Activated naive CD8-positive, alpha-beta T cell treated with anti-CD3 and anti-CD28 coated beads, Interleukin-2, amount 10 ng/mL, durations not matched to agents 7 days and 5 days (primary cell): ENCODE measurements around the gene PRRX1. TPM values are rescaled to one million over a fixed set of nuclear protein-coding genes. Genes with fewer than 3 reads are reported as not detected.

ENCODE experiments used
- ATAC-seq: fragments of 150-1000 bp; cut with Tn5 transposase; one replicate; pipeline ENCODE4 v1.10.0; 2021; ENCODE audit warnings: low read depth, moderate library complexity
- POLR2A ChIA-PET: fragments of 350-600 bp; sonication (Branson Sonifier 250); formaldehyde crosslinking; loops from one replicate; lab custom pipeline; 2021; ENCODE audit warnings: antibody characterized with exemption; lab: Charles Lee
- DNase-seq: peaks from one replicate; pipeline ENCODE4 v3.0.0; 2021
- H3K27ac Mint-ChIP-seq: one replicate; pipeline ENCODE4 v1.8.0; 2022; ENCODE audit warnings: mild to moderate bottlenecking, mixed read lengths
- H3K27me3 Mint-ChIP-seq: one replicate; pipeline ENCODE4 v1.8.0; 2022; ENCODE audit warnings: mild to moderate bottlenecking, moderate library complexity, mixed read lengths
- H3K36me3 Mint-ChIP-seq: one replicate; pipeline ENCODE4 v1.8.0; 2021; ENCODE audit warnings: mild to moderate bottlenecking, mixed read lengths
- H3K4me1 Mint-ChIP-seq: one replicate; pipeline ENCODE4 v1.8.0; 2021; ENCODE audit warnings: mixed read lengths
- H3K4me3 Mint-ChIP-seq: one replicate; pipeline ENCODE4 v1.8.0; 2022; ENCODE audit warnings: mild to moderate bottlenecking, moderate library complexity, mixed read lengths
- H3K9me3 Mint-ChIP-seq: one replicate; pipeline ENCODE4 v1.8.0; 2021; ENCODE audit warnings: mixed read lengths
- total RNA-seq, 2 experiments: library from RNA; stranded (reverse); gene quantifications; one replicate each; pipeline ENCODE4 v1.2.3, GENCODE V29; 2021

Gene PRRX1
- total RNA-seq, 2 experiments from 2014 or later, result not detected

DNA sequence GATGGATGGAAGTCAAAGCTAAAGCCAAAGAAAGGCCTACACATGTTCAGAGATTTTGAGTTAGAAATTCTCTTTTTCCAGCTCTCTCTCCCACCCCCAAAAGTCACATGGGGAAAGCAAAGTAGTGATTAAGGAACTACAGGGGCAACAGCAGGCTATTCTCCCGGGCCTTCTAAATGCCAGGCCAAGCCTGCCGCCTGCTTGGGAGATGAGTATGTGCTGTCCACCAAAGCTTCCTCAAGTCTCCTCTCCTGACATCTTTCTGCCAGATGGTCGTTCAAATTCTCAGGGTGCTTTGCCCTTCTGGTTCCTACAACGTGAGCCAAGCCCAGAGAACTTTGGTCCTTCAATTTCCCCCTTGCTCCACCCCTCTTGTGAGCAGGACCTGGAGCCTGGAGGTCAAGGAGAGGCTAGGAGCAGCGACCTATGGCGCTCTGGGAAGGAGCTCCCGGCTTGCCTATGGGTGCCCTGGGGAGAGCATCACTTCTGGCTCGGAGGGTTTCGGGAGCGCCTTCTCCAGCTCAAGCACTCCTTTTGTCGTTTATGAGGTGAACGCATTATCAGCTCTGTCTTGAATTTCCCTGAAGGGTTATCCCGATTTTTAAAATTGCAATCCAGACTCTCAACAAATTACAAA, 4.4 kb upstream of the PRRX1 start:
- DNase-seq (no peak), ATAC-seq (no peak)
- peaks cover 66% of the 10 kb centered on the region for H3K27me3 Mint-ChIP-seq
- peaks cover 9% of the 10 kb centered on the region for H3K4me1 Mint-ChIP-seq
- no peaks in the 10 kb centered on the region for H3K36me3 Mint-ChIP-seq
- H3K4me3 Mint-ChIP-seq, result no peak overlapping the region
- no peaks in the 10 kb centered on the region for H3K9me3 Mint-ChIP-seq
- POLR2A ChIA-PET, result no interaction called here
- H3K27ac Mint-ChIP-seq, result no peak overlapping the region

DNA sequence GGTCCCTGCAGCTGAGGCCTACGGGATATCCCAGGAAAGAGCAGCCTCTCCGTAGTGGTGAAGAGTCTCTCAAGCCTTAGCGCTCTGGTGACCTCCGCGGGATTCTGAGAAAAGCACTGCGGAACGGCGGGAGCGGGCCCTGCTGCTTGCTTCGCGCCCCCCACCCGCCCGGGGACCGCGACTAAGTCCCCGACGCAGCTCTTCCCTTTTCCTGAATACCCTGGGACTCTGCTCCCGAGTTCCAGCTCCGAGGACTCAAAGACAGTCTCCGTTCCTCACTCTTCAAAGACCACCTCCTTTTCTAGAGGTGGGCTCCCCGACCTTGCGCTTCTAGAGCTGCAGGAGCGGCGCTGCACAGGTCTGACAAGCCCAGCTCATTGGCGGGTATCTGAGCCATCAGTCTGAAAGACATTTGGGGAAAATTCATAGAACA, 3.6 kb upstream of the PRRX1 start:
- ATAC-seq, result no peak
- DNase-seq, result peak; percentile 24
- Mint-ChIP-seq H3K9me3 (no peaks in the 10 kb centered on the region), H3K36me3 (no peaks in the 10 kb centered on the region), H3K27ac (no peak overlapping the region), H3K27me3 (peaks cover 74% of the 10 kb centered on the region), H3K4me3 (no peak overlapping the region), H3K4me1 (peaks cover 11% of the 10 kb centered on the region)
- POLR2A ChIA-PET, result no interaction called here

DNA sequence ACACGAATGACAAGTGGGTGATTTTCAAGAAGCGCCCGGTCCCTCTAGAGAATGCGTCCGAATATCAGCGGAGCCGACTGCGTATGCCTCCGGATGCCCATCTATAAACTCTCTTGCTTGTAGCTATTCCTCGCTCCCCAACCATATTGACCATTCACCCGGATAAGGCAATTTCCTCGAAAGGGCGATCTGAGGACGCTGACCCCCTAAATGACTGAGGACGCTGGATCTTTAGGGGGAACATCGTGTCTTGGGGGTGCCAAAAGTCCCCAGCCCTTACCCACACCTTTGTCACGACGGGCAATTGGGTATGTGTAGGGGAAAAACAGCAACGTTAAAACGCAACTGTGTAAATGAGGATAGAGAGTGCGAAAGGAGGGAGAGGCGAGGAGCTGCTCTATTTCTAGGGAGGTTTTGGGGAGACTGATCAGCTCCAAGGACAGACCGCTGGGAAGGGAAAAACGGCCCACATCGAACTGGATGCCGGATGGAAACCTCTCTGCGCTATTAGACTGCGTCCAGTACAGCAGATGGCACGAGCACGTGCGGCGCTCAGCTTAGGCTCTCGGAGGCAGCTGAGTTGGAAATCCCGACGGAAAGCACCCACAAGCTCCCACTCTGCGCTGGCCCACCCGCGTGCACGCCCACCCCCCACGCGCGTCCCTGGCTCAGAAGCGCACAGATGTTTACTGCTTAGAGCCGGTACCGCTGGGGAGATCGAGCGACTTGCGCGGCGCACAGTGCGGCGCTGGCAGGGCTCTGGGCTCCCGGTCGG, 2.9 kb upstream of the PRRX1 start:
- ATAC-seq, result no peak
- H3K27me3 Mint-ChIP-seq, result peaks cover 77% of the 10 kb centered on the region
- H3K27ac Mint-ChIP-seq, result peak overlapping the region; percentile 31
- peak overlapping the region; percentile 35 for H3K4me3 Mint-ChIP-seq
- H3K36me3 Mint-ChIP-seq, result no peaks in the 10 kb centered on the region
- POLR2A ChIA-PET, result no interaction called here
- peaks cover 12% of the 10 kb centered on the region for H3K4me1 Mint-ChIP-seq
- H3K9me3 Mint-ChIP-seq, result no peaks in the 10 kb centered on the region
- DNase-seq, result peak; percentile 40

DNA sequence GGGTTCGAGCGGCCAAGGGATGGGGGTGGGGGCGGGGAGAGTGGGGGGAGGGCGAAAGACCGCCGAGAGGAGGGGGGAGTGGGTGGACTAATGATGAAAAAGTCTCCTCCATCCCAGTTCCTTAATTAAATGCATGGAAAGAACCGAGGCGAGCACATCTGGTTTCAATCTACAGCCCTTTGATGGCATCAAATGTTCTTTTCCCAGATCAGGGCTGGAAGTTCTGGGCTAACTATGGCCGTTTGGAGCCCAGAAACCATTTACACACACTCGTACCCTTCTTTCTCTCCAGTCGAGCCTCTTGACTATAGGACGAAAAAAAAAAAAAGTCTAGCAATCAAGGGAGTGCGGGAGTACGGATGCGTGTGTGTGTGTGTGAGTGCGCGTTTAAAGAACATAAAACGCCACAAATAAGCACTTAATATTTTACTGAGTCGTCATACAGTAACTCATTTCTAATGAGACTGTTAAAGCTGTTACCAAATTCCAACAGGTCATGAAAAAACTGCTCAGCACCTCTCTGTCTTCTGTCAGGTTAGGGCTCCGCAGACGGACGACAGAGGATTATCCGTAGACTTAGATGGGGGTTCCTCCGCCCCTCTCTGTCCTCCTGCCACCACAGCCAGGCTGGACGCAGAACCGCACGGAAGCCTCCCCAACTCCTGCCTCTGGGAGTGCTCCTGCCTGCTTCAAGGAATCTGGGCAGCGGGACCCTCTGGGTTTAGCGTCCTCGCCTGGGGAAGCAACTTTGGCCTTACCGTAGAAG, 2.1 kb upstream of the PRRX1 start:
- Mint-ChIP-seq H3K36me3 (no peaks in the 10 kb centered on the region), H3K27ac (no peak overlapping the region), H3K4me3 (no peak overlapping the region), H3K9me3 (peaks cover 2% of the 10 kb centered on the region), H3K4me1 (peaks cover 15% of the 10 kb centered on the region), H3K27me3 (peaks cover 84% of the 10 kb centered on the region)
- no peak for ATAC-seq
- DNase-seq, result peak; percentile 32
- POLR2A ChIA-PET, result no interaction called here

DNA sequence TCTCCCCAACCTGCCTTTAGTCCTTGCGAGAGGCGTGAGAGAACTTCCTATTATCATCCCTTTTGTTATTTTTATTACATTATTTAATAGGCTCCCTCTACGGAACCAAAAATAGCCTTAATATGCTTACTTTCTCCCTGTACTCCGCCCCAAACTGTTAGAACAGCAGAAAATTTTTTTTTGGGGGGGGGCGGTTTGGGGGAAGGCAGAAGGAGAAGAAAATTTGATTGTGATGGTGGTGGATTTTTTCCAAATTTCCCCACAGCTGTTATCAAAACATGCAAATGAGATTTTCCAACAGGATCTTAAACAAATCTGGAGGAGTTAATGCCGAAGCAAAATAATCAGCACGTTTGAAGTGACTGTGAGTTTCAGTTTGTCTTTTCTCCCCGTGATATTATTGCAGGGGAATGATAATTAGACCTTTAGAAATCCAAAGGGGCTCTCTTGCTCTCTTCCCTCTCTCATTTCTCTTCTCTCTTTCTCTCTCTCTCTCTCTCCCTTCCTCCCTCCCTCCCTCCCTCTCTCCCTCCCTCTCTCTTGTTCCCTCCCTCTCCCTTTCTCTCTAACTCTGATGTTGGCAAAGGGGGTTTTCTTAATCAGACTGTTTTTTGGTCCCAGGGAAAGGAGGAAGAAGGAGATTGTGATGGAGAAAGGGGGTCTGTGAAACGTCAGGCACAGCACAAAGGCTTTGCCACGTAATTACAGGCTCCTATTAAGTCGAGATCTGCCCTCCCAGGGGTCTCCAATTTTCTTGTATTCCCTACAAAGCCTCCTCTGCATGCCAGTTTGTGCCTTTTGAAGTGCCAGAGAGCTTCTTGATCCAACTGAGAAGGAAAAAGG, 1.1 kb upstream of the PRRX1 start:
- no peak overlapping the region for H3K27ac Mint-ChIP-seq
- ATAC-seq, result no peak
- peaks cover 93% of the 10 kb centered on the region for H3K27me3 Mint-ChIP-seq
- H3K4me3 Mint-ChIP-seq, result no peak overlapping the region
- peaks cover 19% of the 10 kb centered on the region for H3K4me1 Mint-ChIP-seq
- no peaks in the 10 kb centered on the region for H3K36me3 Mint-ChIP-seq
- peaks cover 2% of the 10 kb centered on the region for H3K9me3 Mint-ChIP-seq
- POLR2A ChIA-PET, result no interaction called here
- DNase-seq, result no peak

DNA sequence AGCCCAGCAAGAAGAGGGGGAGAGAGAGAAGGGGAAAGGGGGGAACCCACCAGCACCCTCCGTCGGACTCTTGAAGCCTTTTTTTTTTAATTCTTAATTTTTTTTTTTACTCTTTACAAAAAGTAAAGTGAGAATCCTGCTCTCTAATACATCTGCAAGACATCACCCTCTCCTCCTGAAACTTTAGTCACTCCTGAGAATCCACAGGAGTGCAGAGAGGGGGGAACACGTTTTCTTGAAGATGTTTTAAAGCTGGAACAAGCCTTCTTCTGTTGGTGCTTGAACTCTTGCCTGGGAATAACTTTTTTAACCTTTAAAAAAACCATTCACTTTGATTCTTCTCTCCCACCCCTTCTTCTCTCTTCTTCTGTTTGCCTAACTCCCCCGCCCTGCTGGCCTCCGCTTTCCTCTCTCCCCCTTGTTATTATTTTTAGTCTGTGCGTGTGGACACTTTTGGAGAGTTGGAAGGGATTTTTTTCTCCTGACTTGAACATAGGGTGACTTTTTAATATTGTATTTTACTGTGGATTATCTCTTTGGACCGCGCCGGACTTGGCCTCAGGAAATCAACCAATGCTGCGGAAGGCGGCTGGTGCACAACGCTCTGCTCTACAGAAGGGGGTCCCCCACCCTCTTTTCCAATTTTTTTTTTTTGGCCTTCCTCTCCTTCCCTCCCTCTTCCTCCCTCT, 383 bp upstream of the PRRX1 start:
- ATAC-seq (no peak), DNase-seq (no peak)
- Mint-ChIP-seq H3K36me3 (no peaks in the 10 kb centered on the region), H3K9me3 (peaks cover 2% of the 10 kb centered on the region), H3K27ac (no peak overlapping the region), H3K27me3 (peaks cover 93% of the 10 kb centered on the region), H3K4me1 (peaks cover 26% of the 10 kb centered on the region), H3K4me3 (no peak overlapping the region)
- POLR2A ChIA-PET, result no interaction called here

DNA sequence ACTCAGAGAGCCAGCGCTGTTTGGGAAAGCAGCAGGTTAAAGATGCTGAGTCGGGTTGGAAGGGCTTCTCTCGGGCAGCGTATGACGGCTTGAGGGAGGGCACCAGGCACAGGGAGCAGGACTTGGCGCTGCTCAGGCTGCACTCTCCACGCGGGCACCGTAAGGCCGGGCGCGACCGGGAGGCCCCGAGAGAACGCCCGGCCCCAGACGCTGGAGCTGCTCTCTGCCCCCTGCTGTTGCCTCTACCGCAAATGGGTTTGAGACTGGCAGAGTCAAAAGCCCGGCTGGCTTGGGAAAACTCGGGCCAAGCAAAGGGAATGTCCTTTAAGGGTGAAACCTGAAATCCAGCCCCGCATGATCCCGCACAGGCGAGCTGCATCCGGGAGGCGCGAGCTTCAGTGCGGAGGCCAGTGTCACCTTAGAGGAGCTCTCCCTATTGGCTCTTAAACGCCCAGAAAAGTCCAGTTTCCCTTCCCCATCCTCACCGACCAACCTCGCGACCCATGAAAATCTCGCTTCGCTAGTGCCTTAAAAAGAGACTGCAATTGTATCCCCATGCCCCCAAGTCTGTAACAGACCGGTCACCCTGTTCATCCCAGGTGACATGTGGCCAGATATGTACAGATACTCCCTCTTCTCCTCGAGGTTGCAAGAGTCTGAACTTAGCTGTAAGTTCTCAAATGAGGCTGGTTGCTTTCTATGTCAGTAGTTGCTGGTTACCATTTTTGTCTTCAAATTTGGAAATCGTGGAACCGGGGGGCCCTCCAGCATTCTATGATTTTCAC, 1.1 kb downstream of the PRRX1 start:
- Mint-ChIP-seq H3K27me3 (peaks cover 93% of the 10 kb centered on the region), H3K4me1 (peaks cover 29% of the 10 kb centered on the region), H3K36me3 (no peaks in the 10 kb centered on the region), H3K9me3 (peaks cover 2% of the 10 kb centered on the region), H3K4me3 (peak overlapping the region; percentile 17), H3K27ac (no peak overlapping the region)
- ATAC-seq (no peak), DNase-seq (peak; percentile 35)
- POLR2A ChIA-PET, result no interaction called here

DNA sequence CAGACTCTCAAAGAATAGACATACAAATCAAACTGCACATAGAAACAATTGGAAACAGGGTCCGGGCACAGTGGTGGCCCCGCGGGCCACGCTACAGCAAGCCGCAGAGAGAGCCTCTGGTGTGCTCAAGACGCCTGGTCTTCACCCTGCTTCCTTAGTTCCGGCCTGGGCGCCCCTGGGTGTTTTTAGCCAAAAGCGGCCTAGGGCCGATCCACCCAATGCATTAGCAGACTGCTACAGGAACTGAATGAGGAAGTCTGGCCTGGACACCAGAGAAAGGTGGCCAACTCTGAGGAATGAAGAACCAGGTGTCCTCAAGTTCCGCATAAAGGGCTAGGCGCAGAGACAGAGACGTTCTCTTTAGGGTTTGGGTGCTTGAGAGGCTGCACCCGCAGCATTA, 1.7 kb downstream of the PRRX1 start:
- Mint-ChIP-seq H3K9me3 (peaks cover 2% of the 10 kb centered on the region), H3K27ac (no peak overlapping the region), H3K36me3 (no peaks in the 10 kb centered on the region), H3K27me3 (peaks cover 94% of the 10 kb centered on the region), H3K4me1 (peaks cover 27% of the 10 kb centered on the region), H3K4me3 (no peak overlapping the region)
- DNase-seq (peak; percentile 31), ATAC-seq (no peak)
- POLR2A ChIA-PET, result no interaction called here

DNA sequence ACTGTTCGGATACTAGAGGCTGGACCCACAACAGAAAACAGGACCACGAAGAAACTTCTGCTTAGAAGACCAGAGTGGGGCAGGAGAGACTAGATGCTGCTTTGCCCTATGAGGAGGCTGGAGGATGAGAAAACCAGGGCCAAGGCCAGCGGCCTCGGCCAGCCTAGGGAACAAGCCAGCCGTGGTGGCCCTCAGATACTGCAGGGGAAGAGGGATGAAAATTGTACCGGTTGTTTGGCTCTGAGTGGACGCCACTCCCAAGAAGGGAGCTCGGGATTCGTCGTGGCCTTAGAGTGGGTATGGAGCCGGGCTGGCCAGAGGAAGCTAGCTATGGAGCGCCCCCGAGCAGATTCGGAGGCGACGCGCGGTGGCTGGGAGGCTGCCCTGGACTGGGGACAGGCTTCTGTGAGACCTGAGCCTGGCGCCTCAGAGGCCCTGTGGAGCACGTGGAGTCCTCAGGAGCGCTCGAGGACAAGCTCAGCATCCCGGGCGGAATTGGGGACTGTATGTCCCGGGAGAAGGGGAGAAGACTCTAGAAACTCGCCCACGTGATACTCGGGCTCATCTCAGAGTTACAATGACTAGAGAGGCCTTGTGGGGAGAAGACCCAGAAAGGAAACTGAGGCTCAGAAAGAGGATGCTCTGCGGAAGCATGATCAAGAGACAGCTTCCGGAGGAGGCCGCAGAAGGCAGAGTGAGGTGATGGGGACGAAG, 2.8 kb downstream of the PRRX1 start:
- Mint-ChIP-seq H3K4me3 (no peak overlapping the region), H3K9me3 (peaks cover 2% of the 10 kb centered on the region), H3K27me3 (peaks cover 95% of the 10 kb centered on the region), H3K4me1 (peaks cover 26% of the 10 kb centered on the region), H3K27ac (no peak overlapping the region), H3K36me3 (no peaks in the 10 kb centered on the region)
- no peak for ATAC-seq
- peak; percentile 29 for DNase-seq
- POLR2A ChIA-PET, result no interaction called here

DNA sequence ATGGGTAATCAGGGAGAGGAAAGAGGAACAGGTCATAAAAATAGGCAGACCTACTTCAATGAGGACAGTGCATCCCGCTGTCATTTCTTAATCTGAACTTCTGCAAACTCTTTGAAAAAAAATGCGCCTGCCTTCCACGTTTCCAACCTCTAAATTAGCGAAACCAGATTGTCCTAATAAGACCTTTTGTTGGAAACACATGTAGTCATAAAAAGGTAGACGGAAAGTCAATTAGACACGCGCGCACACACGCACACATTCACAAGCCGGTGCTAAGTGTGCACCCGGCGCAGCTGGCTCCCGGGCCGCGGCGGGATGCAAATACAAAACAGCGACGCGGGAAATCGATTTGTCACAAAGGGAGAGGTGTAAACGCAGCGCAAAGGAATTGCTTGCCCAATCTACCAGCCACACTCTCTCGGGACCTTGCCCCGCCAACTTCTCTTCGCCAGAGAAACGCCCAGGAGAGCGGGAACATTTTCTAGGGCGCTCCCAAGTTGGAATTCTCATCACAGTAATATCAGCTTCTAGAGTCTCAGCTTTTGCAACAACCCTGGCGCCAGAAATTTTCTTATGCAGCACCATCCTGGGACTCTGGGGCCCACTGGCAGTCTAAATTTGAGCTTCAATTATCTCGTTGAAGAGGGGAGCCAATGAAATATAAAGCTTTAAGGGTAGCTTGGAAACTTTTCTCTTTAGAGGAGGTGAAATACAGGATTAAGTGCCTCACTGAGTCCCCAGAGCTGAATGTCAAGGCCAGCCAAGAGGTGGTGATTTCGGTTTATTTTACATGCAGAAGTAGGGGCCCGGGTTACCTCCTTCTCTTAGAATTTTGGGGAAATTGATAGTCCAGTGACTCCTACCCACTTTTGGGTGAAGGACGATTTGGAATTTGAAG, 4.5 kb downstream of the PRRX1 start:
- H3K4me1 Mint-ChIP-seq, result peaks cover 26% of the 10 kb centered on the region
- no peaks in the 10 kb centered on the region for H3K36me3 Mint-ChIP-seq
- H3K4me3 Mint-ChIP-seq, result peak overlapping the region; percentile 57
- ATAC-seq (no peak), DNase-seq (peak; percentile 30)
- H3K9me3 Mint-ChIP-seq, result peaks cover 2% of the 10 kb centered on the region
- POLR2A ChIA-PET, result no interaction called here
- peaks cover 94% of the 10 kb centered on the region for H3K27me3 Mint-ChIP-seq
- no peak overlapping the region for H3K27ac Mint-ChIP-seq

DNA sequence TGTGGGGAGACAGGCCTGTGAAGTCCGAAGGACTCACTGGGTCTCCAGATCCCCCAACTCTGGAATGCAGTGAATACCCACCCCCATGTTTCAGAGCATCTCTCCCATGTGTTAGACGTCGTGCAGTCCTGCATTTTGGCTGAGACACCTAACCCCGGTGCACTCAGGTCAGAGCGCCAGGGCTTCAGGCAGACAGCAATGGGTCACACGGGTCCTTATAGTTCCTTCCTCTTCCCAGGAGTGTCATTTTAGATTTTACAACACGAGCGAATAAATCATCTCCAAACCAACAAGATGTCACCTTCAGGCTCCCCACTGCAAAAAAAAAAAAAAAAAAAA, 5.1 kb downstream of the PRRX1 start:
- Mint-ChIP-seq H3K27me3 (peaks cover 95% of the 10 kb centered on the region), H3K4me3 (no peak overlapping the region), H3K36me3 (no peaks in the 10 kb centered on the region), H3K9me3 (peaks cover 2% of the 10 kb centered on the region), H3K27ac (no peak overlapping the region), H3K4me1 (peaks cover 23% of the 10 kb centered on the region)
- POLR2A ChIA-PET, result no interaction called here
- DNase-seq (no peak), ATAC-seq (no peak)
